Measurements from ENCODE around the gene KRTAP10-9.

GRCh38 chr21:44595524-44595923 is 31.4 kb upstream of the KRTAP10-9 start:
- TF ChIP-seq CTCF (IDR thresholded peaks at IDR 0.05 in 4 of 5, conservative IDR thresholded peaks at IDR 0.05 in 1 of 5) (no peak), POLR2A (IDR thresholded peaks at IDR 0.05) (no peak)
